H1 (cell line): ENCODE data around the gene TLL1. TPM values are rescaled to one million over a fixed set of nuclear protein-coding genes. Genes with fewer than 3 reads are reported as not detected.

Source experiments
- ASH2L ChIP-seq: fragments of 200-600, 300-600 bp; sonication (generic); IDR thresholded peaks from one replicate; pipeline ENCODE4 v1.7.1; 2017; ENCODE audit warnings: low read length
- HDAC6 ChIP-seq: IDR thresholded peaks from one replicate; pipeline ENCODE4 v1.7.1; 2012; ENCODE audit warnings: low read depth, mild to moderate bottlenecking, inconsistent platforms, low read length, moderate library complexity
- SP4 ChIP-seq: IDR thresholded peaks from 2 replicates; pipeline ENCODE4 v1.6.1; 2012; ENCODE audit warnings: low read length, inconsistent platforms
- ZNF274 ChIP-seq: IDR thresholded peaks from 2 replicates; pipeline ENCODE4 v1.7.0; 2012; ENCODE audit warnings: low read length, borderline replicate concordance; ENCODE audit errors: extremely low read depth
- polyA plus RNA-seq, 7 experiments: library from polyadenylated mRNA; depleted of rRNA in 3 of 7; stranded (reverse) in 5 of 7; unstranded in 2 of 7; fragments of >200 nt in 5 of 7; fragments of 200-250 nt in 2 of 7; gene quantifications; 1 replicate in 5 of 7; 2 replicates in 1 of 7; 4 replicates in 1 of 7; pipeline versions ENCODE4 v1.2.1 to v1.2.3, GENCODE V29; 2011 to 2013; ENCODE audit warnings: missing spikeins in 2 of 7, mixed read lengths in 2 of 7
- total RNA-seq: library from RNA; stranded (reverse); fragmentation: NEBNext Ultra II Directional; extraction: Animal tissue kit (Norgen Biotek cat#: 25700); gene quantifications from 2 replicates; pipeline ENCODE4 v1.2.1, GENCODE V29; 2021
- TF ChIP-seq, protein P1 (sequence below): IDR thresholded peaks from 2 replicates; pipeline ENCODE4 v1.6.1; 2012; ENCODE audit warnings: inconsistent platforms

Gene TLL1
- total and polyA plus RNA-seq, 2 of the 8 experiments (the other 6 are each of a cell fraction or from before 2014, with no cell fraction given) = 0.18 to 1.1 TPM

- TF ChIP-seq HDAC6 (no peak), SP4 (no peak), ASH2L (no peak), ZNF274 (no peak)
- TF ChIP-seq, protein P1, sequence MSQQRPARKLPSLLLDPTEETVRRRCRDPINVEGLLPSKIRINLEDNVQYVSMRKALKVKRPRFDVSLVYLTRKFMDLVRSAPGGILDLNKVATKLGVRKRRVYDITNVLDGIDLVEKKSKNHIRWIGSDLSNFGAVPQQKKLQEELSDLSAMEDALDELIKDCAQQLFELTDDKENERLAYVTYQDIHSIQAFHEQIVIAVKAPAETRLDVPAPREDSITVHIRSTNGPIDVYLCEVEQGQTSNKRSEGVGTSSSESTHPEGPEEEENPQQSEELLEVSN = no peak
Observed at GRCh38 chr4:166042510-166043055, 169.5 kb downstream of the TLL1 start (continued).
